ENCODE results near the gene TRERF1.
"Not testable (repeated sequence)": the region's sequence is repeated elsewhere in the genome, so short reads cannot be mapped to it uniquely, and the experiment has no call there.

TRERF1 gene

DNA sequence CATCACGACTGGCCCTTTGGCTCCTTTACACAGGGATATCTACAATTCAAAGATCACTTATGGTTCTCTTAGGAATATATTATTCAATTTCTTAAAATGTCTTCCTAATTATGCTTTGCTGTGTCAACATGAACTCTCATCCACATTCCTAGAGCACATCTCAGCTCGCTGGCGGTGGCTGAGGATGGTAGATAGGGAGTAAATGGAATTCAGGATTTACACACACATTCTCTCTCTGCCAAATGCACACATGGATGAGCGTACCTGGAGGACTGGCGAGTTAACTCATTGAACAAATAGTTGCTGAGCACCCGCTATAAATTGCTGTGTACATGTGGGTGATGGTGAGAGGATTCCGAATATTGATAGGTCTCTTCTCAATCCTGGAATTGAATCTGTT lies 229.3 kb downstream of the TRERF1 start:
- H3K4me3 ChIP-seq (ENCODE audit: low read length in 2 of 2) = no peak overlapping the region
- no peaks in the 10 kb centered on the region for H3K27me3 ChIP-seq (ENCODE audit: control insufficient read depth in 2 of 2, insufficient read depth in 2 of 2, low read length in 2 of 2)
- no peak overlapping the region for H3K9ac ChIP-seq (ENCODE audit: low read depth in 1 of 2, low read length in 2 of 2)
- H3K36me3 ChIP-seq (ENCODE audit: control insufficient read depth in 2 of 2, insufficient read depth in 2 of 2, low read length in 2 of 2) = peaks cover 0 to under 1% of the 10 kb centered on the region in 2 donors
- no peak overlapping the region for H3K27ac ChIP-seq (ENCODE audit: low read depth in 2 of 2, low read length in 2 of 2)
- H3K4me1 ChIP-seq (ENCODE audit: control insufficient read depth in 2 of 2, insufficient read depth in 2 of 2, low read length in 2 of 2) = peaks cover 11 to 24% of the 10 kb centered on the region in 2 donors
- no peaks in the 10 kb centered on the region for H3K9me3 ChIP-seq (ENCODE audit: control insufficient read depth in 2 of 2, low read length in 2 of 2)

DNA sequence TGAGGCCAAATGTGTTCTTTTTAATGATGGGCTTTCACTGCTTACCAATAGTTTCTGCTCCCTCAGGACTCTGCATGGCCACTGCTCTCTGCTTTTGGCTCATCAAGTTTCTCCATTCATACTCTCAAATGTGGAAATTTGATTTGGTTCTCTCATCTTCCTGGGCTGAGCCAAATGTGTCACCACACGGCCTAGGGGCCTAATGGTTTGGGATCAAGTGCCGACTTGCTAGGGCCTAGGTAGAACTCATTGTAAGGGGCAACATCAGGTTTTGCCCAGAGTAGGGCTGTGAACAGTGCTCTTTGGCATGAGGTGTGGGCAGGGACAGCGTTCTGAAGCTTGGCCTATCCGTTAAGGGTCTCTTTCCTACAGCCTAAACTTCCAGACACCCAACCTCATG lies 230.2 kb downstream of the TRERF1 start:
- H3K27me3 ChIP-seq (ENCODE audit: control insufficient read depth in 2 of 2, insufficient read depth in 2 of 2, low read length in 2 of 2) = no peaks in the 10 kb centered on the region
- H3K9me3 ChIP-seq (ENCODE audit: control insufficient read depth in 2 of 2, low read length in 2 of 2) = no peaks in the 10 kb centered on the region
- H3K36me3 ChIP-seq (ENCODE audit: control insufficient read depth in 2 of 2, insufficient read depth in 2 of 2, low read length in 2 of 2) = no peaks in the 10 kb centered on the region
- H3K27ac ChIP-seq (ENCODE audit: low read depth in 2 of 2, low read length in 2 of 2) = no peak overlapping the region
- no peak overlapping the region for H3K9ac ChIP-seq (ENCODE audit: low read depth in 1 of 2, low read length in 2 of 2)
- H3K4me3 ChIP-seq (ENCODE audit: low read length in 2 of 2) = no peak overlapping the region
- H3K4me1 ChIP-seq (ENCODE audit: control insufficient read depth in 2 of 2, insufficient read depth in 2 of 2, low read length in 2 of 2) = peaks cover 15 to 19% of the 10 kb centered on the region in 2 donors

DNA sequence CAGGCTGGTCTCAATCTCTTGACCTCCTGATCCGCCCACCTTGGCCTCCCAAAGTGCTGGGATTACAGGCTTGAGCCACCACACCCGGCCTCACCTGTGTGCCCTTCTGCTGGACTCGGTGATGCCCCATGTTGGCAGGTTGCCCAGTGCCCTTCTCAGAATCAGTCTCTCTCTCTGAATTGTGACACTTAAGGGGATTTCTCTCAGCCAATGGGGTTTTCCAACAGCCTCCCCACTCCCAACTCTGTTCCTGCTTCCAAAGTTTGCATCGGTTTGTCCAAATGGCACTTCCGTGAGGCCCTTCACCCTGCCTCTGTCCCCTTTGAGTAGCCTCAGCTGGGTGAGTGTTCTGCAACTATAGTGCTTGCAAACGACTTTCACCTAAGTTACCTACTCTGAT lies 230.9 kb downstream of the TRERF1 start:
- no peaks in the 10 kb centered on the region for H3K9me3 ChIP-seq (ENCODE audit: control insufficient read depth in 2 of 2, low read length in 2 of 2)
- no peaks in the 10 kb centered on the region for H3K36me3 ChIP-seq (ENCODE audit: control insufficient read depth in 2 of 2, insufficient read depth in 2 of 2, low read length in 2 of 2)
- no peak overlapping the region for H3K9ac ChIP-seq (ENCODE audit: low read depth in 1 of 2, low read length in 2 of 2)
- H3K4me3 ChIP-seq (ENCODE audit: low read length in 2 of 2) = no peak overlapping the region
- H3K27ac ChIP-seq (ENCODE audit: low read depth in 2 of 2, low read length in 2 of 2) = no peak overlapping the region
- H3K27me3 ChIP-seq (ENCODE audit: control insufficient read depth in 2 of 2, insufficient read depth in 2 of 2, low read length in 2 of 2) = no peaks in the 10 kb centered on the region
- peaks cover 13 to 14% of the 10 kb centered on the region in 2 donors for H3K4me1 ChIP-seq (ENCODE audit: control insufficient read depth in 2 of 2, insufficient read depth in 2 of 2, low read length in 2 of 2)

DNA sequence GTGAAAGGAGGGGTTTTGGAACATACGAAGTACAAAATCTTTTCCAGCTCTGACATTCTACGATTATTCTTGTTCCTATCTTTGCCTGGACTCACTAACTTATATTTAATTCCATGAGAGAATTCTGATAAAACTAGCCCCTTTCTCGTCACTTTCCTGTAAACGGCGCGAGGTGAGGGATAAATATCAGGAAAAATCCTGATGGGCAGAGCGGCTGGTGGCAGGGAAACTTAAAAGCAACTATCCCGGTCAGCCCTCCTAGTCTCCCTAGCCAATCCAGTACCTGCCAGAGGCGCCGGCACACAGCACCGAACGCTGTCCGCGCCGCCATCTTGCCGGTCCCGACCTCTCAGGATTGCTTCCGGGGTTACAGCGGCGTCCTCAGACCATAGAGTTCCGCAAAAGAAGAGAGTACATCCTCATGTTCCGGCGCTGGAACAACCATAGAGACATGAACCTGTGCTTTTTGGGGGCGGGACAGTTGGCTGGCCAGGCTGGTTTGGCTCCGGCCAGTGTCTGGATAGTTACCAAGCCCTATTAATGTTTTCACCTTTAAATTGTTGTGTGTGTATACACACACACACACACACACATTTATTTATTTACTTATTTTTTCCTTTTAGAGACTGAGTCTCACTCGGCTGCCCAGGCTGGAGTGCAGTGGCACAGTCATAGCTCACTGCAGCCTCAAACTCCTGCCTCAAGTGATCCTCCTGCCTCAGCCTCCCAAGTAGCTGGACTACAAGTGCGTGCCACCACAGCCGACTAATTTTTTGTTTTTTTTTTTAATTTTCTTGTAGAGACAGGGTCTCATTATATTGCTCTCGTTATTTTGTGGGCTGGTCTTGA lies 234.0 kb downstream of the TRERF1 start, which contains the start of gene MRPS10:
Gene MRPS10, minus strand, starts transcription at position 343 of the 849 bp plus-strand sequence. Its CDS starts 12 bp downstream, at position 331.
- Histone ChIP-seq H3K4me3 (ENCODE audit: low read length in 2 of 2) (peak within 1 kb of the TSS; percentile 83 to 93), H3K9me3 (ENCODE audit: control insufficient read depth in 2 of 2, low read length in 2 of 2) (no peaks in the 10 kb centered on the region), H3K27ac (ENCODE audit: low read depth in 2 of 2, low read length in 2 of 2) (peak within 1 kb of the TSS; percentile 71 to 72), H3K27me3 (ENCODE audit: control insufficient read depth in 2 of 2, insufficient read depth in 2 of 2, low read length in 2 of 2) (no peaks in the 10 kb centered on the region), H3K36me3 (ENCODE audit: control insufficient read depth in 2 of 2, insufficient read depth in 2 of 2, low read length in 2 of 2) (peaks cover 9 to 13% of the 10 kb centered on the region in 2 donors), H3K9ac (ENCODE audit: low read depth in 1 of 2, low read length in 2 of 2) (peak within 1 kb of the TSS; percentile 76 to 80), H3K4me1 (ENCODE audit: control insufficient read depth in 2 of 2, insufficient read depth in 2 of 2, low read length in 2 of 2) (peaks cover 5 to 10% of the 10 kb centered on the region in 2 donors)

DNA sequence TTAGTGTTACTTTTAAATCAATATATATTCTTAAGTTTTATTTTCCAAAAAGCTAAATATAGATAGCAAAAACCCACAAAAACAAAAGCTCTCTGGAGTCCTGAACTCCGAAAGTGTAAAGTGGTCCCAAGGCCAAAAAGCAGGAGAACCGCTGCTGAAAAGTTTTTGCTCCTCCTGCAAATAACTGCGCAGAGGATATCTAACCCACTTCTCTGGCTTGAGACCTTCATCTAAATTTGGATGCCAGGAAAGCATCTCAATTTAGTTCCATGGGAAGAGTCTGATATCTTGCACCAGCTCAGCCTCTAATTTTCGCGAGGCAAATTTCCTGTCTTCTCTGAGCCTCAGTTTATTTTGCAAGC lies 234.6 kb downstream of the TRERF1 start:
- Histone ChIP-seq H3K9me3 (ENCODE audit: control insufficient read depth in 2 of 2, low read length in 2 of 2) (no peaks in the 10 kb centered on the region), H3K27me3 (ENCODE audit: control insufficient read depth in 2 of 2, insufficient read depth in 2 of 2, low read length in 2 of 2) (no peaks in the 10 kb centered on the region), H3K36me3 (ENCODE audit: control insufficient read depth in 2 of 2, insufficient read depth in 2 of 2, low read length in 2 of 2) (peaks cover 13 to 18% of the 10 kb centered on the region in 2 donors), H3K4me3 (ENCODE audit: low read length in 2 of 2) (peak overlapping the region; percentile 83 to 93), H3K27ac (ENCODE audit: low read depth in 2 of 2, low read length in 2 of 2) (peak overlapping the region; percentile 71 to 72), H3K4me1 (ENCODE audit: control insufficient read depth in 2 of 2, insufficient read depth in 2 of 2, low read length in 2 of 2) (peaks cover 5 to 10% of the 10 kb centered on the region in 2 donors), H3K9ac (ENCODE audit: low read depth in 1 of 2, low read length in 2 of 2) (peak overlapping the region; percentile 76 to 80)

DNA sequence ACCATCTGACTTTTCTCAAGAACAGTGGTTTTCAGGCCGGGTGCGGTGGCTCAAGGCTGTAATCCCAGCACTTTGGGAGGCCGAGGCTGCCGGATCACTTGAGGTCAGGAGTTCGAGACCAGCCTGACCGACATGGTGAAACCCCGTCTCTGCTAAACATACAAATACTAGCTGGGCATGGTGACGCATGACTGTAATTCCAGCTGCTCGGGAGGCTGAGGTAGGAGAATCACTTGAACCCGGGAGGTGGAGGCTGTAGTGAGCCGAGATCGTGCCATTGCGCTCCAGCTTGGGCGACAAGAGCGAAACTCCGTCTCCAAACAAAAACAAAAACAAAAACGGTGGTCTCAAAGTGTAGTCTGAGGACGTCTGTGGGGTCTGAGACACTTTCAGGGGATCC lies 235.2 kb downstream of the TRERF1 start:
- H3K36me3 ChIP-seq (ENCODE audit: control insufficient read depth in 2 of 2, insufficient read depth in 2 of 2, low read length in 2 of 2) = peaks cover 16 to 24% of the 10 kb centered on the region in 2 donors
- H3K4me3 ChIP-seq (ENCODE audit: low read length in 2 of 2) = peak overlapping the region in 1 of 2 donors; percentile 93
- H3K4me1 ChIP-seq (ENCODE audit: control insufficient read depth in 2 of 2, insufficient read depth in 2 of 2, low read length in 2 of 2) = peaks cover 5 to 10% of the 10 kb centered on the region in 2 donors
- not testable (repeated sequence) for H3K9me3 ChIP-seq (ENCODE audit: control insufficient read depth in 2 of 2, low read length in 2 of 2); H3K27me3 ChIP-seq (ENCODE audit: control insufficient read depth in 2 of 2, insufficient read depth in 2 of 2, low read length in 2 of 2); H3K27ac ChIP-seq (ENCODE audit: low read depth in 2 of 2, low read length in 2 of 2)
- H3K9ac ChIP-seq (ENCODE audit: low read depth in 1 of 2, low read length in 2 of 2) = peak overlapping the region in 1 of 2 donors; percentile 80

DNA sequence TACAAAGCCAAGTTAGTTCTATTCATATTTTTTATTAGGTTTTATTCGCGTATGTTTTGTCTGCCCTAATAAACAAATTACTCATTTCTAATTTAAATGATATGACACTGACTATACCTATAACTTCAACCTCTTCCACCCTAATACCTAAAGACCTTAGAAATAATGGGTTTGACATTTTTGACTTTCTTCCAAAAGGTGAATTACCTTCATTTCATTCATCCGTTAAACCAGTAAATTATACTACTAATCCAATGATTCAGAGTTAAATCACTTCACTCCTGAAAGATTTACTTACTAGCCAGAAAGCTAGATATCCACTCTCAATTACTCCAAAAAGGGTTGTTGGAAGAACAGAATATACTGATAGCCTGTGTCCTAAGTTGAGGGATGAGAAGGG lies 239.3 kb downstream of the TRERF1 start:
- Histone ChIP-seq H3K4me1 (ENCODE audit: control insufficient read depth in 2 of 2, insufficient read depth in 2 of 2, low read length in 2 of 2) (peaks cover 5 to 10% of the 10 kb centered on the region in 2 donors), H3K27ac (ENCODE audit: low read depth in 2 of 2, low read length in 2 of 2) (no peak overlapping the region), H3K9ac (ENCODE audit: low read depth in 1 of 2, low read length in 2 of 2) (no peak overlapping the region), H3K4me3 (ENCODE audit: low read length in 2 of 2) (no peak overlapping the region), H3K9me3 (ENCODE audit: control insufficient read depth in 2 of 2, low read length in 2 of 2) (no peaks in the 10 kb centered on the region), H3K36me3 (ENCODE audit: control insufficient read depth in 2 of 2, insufficient read depth in 2 of 2, low read length in 2 of 2) (peaks cover 40 to 53% of the 10 kb centered on the region in 2 donors), H3K27me3 (ENCODE audit: control insufficient read depth in 2 of 2, insufficient read depth in 2 of 2, low read length in 2 of 2) (no peaks in the 10 kb centered on the region)

DNA sequence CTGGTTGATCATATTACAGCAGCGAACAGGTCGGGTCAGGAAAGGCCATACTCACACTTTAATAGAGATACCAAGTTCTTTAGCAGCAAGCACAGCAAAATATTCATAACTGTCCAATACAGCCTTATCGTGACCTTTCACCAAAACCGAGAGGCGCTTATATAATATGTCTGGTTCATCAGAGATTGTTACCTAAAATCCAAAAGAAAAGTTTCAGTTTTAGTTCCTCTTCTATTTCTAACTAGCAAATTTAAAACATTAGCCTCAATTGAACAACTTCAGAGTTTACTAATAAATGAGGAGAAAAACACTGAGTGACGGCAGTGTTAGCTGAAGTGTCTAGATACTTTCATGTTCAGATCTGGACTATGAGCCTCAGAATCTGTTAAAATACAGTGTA lies 240.0 kb downstream of the TRERF1 start:
- peaks cover 3 to 5% of the 10 kb centered on the region in 2 donors for H3K4me1 ChIP-seq (ENCODE audit: control insufficient read depth in 2 of 2, insufficient read depth in 2 of 2, low read length in 2 of 2)
- H3K27me3 ChIP-seq (ENCODE audit: control insufficient read depth in 2 of 2, insufficient read depth in 2 of 2, low read length in 2 of 2) = no peaks in the 10 kb centered on the region
- no peak overlapping the region for H3K9ac ChIP-seq (ENCODE audit: low read depth in 1 of 2, low read length in 2 of 2)
- peaks cover 41 to 53% of the 10 kb centered on the region in 2 donors for H3K36me3 ChIP-seq (ENCODE audit: control insufficient read depth in 2 of 2, insufficient read depth in 2 of 2, low read length in 2 of 2)
- no peak overlapping the region for H3K27ac ChIP-seq (ENCODE audit: low read depth in 2 of 2, low read length in 2 of 2)
- no peak overlapping the region for H3K4me3 ChIP-seq (ENCODE audit: low read length in 2 of 2)
- H3K9me3 ChIP-seq (ENCODE audit: control insufficient read depth in 2 of 2, low read length in 2 of 2) = no peaks in the 10 kb centered on the region

DNA sequence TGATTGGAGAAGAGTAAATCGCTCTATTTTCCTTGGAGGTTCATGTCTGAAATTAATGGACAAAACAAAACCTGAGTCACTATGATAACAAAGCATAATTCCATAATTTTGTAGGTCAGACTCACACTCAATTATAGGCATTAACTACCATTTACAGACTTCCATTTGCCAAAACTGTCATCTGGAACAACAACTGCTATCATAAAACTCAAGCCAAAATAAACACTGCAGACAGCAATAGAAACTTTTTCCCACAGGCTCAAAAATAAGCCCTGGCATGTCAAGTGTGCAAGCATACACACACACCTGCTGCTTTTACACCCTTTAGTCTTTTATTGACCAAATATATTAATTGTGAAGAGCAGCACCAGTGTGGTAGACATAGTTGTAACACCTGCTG lies 241.2 kb downstream of the TRERF1 start:
- H3K27me3 ChIP-seq (ENCODE audit: control insufficient read depth in 2 of 2, insufficient read depth in 2 of 2, low read length in 2 of 2) = no peaks in the 10 kb centered on the region
- no peaks in the 10 kb centered on the region for H3K9me3 ChIP-seq (ENCODE audit: control insufficient read depth in 2 of 2, low read length in 2 of 2)
- H3K36me3 ChIP-seq (ENCODE audit: control insufficient read depth in 2 of 2, insufficient read depth in 2 of 2, low read length in 2 of 2) = peaks cover 44 to 53% of the 10 kb centered on the region in 2 donors
- H3K27ac ChIP-seq (ENCODE audit: low read depth in 2 of 2, low read length in 2 of 2) = no peak overlapping the region
- H3K9ac ChIP-seq (ENCODE audit: low read depth in 1 of 2, low read length in 2 of 2) = no peak overlapping the region
- H3K4me3 ChIP-seq (ENCODE audit: low read length in 2 of 2) = no peak overlapping the region
- H3K4me1 ChIP-seq (ENCODE audit: control insufficient read depth in 2 of 2, insufficient read depth in 2 of 2, low read length in 2 of 2) = no peaks in the 10 kb centered on the region

DNA sequence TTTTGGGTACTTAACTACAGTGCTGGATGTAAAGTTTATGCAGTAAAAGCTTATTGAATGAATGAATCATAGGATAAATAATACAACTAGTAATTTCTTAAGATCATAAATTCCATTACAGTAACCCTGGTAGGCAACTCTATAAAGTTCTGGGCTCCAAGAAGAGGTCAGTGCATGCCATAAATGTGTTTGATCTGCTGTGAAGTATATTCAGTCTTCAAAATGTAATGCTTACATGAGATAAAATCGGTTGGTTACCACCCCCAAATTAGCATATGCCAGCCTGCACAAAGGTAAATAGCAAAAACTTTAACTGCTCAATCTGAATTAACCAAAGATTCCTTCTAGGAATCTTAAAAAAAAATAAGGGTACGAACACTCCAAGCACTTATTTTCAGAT lies 244.2 kb downstream of the TRERF1 start:
- H3K4me3 ChIP-seq (ENCODE audit: low read length in 2 of 2) = not testable (repeated sequence)
- H3K36me3 ChIP-seq (ENCODE audit: control insufficient read depth in 2 of 2, insufficient read depth in 2 of 2, low read length in 2 of 2) = peaks cover 34 to 38% of the 10 kb centered on the region in 2 donors

More for the DNA sequence above, 244.2 kb downstream of the TRERF1 start:
- not testable (repeated sequence) for H3K9ac ChIP-seq (ENCODE audit: low read depth in 1 of 2, low read length in 2 of 2); H3K9me3 ChIP-seq (ENCODE audit: control insufficient read depth in 2 of 2, low read length in 2 of 2); H3K27me3 ChIP-seq (ENCODE audit: control insufficient read depth in 2 of 2, insufficient read depth in 2 of 2, low read length in 2 of 2); H3K27ac ChIP-seq (ENCODE audit: low read depth in 2 of 2, low read length in 2 of 2); H3K4me1 ChIP-seq (ENCODE audit: control insufficient read depth in 2 of 2, insufficient read depth in 2 of 2, low read length in 2 of 2)
